B cell (primary cell): ENCODE measurements around the gene PEPD.

ENCODE experiments used
- EZH2 ChIP-seq: IDR thresholded peaks from 2 replicates; pipeline ENCODE4 v1.6.1; 2012; ENCODE audit warnings: borderline replicate concordance, low read depth, mild to moderate bottlenecking, moderate library complexity, low read length; ENCODE audit not compliant: insufficient read depth, poor library complexity, severe bottlenecking
- TF ChIP-seq, protein P1 (sequence below): fragments of 200-600 bp; IDR thresholded peaks from one replicate; pipeline ENCODE4 v1.8.0; 2022; ENCODE audit warnings: antibody characterized with exemption, mild to moderate bottlenecking

GRCh38 chr19:33420821-33421220 lies 100.8 kb downstream of the PEPD start:
- TF ChIP-seq, protein P1, sequence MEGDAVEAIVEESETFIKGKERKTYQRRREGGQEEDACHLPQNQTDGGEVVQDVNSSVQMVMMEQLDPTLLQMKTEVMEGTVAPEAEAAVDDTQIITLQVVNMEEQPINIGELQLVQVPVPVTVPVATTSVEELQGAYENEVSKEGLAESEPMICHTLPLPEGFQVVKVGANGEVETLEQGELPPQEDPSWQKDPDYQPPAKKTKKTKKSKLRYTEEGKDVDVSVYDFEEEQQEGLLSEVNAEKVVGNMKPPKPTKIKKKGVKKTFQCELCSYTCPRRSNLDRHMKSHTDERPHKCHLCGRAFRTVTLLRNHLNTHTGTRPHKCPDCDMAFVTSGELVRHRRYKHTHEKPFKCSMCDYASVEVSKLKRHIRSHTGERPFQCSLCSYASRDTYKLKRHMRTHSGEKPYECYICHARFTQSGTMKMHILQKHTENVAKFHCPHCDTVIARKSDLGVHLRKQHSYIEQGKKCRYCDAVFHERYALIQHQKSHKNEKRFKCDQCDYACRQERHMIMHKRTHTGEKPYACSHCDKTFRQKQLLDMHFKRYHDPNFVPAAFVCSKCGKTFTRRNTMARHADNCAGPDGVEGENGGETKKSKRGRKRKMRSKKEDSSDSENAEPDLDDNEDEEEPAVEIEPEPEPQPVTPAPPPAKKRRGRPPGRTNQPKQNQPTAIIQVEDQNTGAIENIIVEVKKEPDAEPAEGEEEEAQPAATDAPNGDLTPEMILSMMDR = no peak
- no peak for TF ChIP-seq EZH2
